Stomach (tissue), 9 donors: ENCODE results near the gene KLHL29. TPM values are rescaled to one million over a fixed set of nuclear protein-coding genes. Genes with fewer than 3 reads are reported as not detected.

Experiments used
- DNase-seq, 2 donors: peaks; one replicate each; pipeline versions ENCODE4 v3.0.0 to v3.0.0-alpha.2; 2013 to 2019
- H3K27ac ChIP-seq, 5 donors: fragments of 200-600 bp in 4 of 5; sonication (generic) in 4 of 5; one replicate each; pipeline ENCODE4 v1.5.1; 2013 to 2019; ENCODE audit warnings: mild to moderate bottlenecking in 1 of 5, moderate library complexity in 1 of 5
- H3K27me3 ChIP-seq, 3 donors: fragments of 200-600 bp; sonication (generic); one replicate each; pipeline ENCODE4 v1.5.1; 2017 to 2019; ENCODE audit warnings: mixed run types in 1 of 3
- H3K36me3 ChIP-seq, 4 donors: fragments of 200-600 bp; sonication (generic); 1 replicate in 3 of 4; 2 replicates in 1 of 4; pipeline ENCODE4 v1.5.1; 2016 to 2019
- H3K4me1 ChIP-seq, 4 donors: fragments of 200-600 bp; sonication (generic); one replicate each; pipeline ENCODE4 v1.5.1; 2016 to 2019
- H3K4me3 ChIP-seq, 4 donors: fragments of 200-600 bp; sonication (generic) in 3 of 4; one replicate each; pipeline ENCODE4 v1.5.1; 2016 to 2019; ENCODE audit warnings: mild to moderate bottlenecking in 1 of 4
- H3K9me3 ChIP-seq, 4 donors: fragments of 200-600 bp; sonication (generic); one replicate each; pipeline ENCODE4 v1.5.1; 2016 to 2019
- EP300 ChIP-seq: sonication (generic); formaldehyde crosslinking; IDR thresholded peaks from one replicate; pipeline ENCODE4 v1.6.1; 2017; ENCODE audit warnings: antibody characterized with exemption
- POLR2A ChIP-seq, 4 donors: fragments of 450-650 bp; IDR thresholded peaks; one replicate each; pipeline ENCODE4 v1.6.1; 2016; ENCODE audit warnings: antibody characterized with exemption in 4 of 4, control low read depth in 2 of 4, mild to moderate bottlenecking in 1 of 4, moderate library complexity in 1 of 4
- POLR2AphosphoS5 ChIP-seq, 3 donors: sonication (generic); formaldehyde crosslinking; IDR thresholded peaks; one replicate each; pipeline ENCODE4 v1.6.1; 2016; ENCODE audit warnings: antibody characterized with exemption in 3 of 3
- WGBS, 5 donors: extraction: QIAGEN DNeasy Blood & Tissue Kit in 3 of 5; methylation state at CpG; one replicate each; pipeline versions ENCODE4 v1.1.5 to v1.1.7; 2013 to 2018; 5-methylcytosine and 5-hydroxymethylcytosine counted together
- intact Hi-C: fragments of 100-400 bp; cut with DNase I; formaldehyde crosslinking; loops from one replicate; pipeline ENCODE4 v1.15.1; 2023; ENCODE audit warnings: low total_unique reads
- polyA plus RNA-seq, 3 donors: library from polyadenylated mRNA; stranded (reverse); fragments of 200-250 nt; gene quantifications; one replicate each; pipeline ENCODE4 v1.2.3, GENCODE V29; 2013
- total RNA-seq, 5 donors: library from RNA; depleted of rRNA; stranded (reverse); fragments of >200 nt; gene quantifications; one replicate each; pipeline versions ENCODE4 v1.1.0 to v1.2.3, GENCODE V29; 2014 to 2016
- TF ChIP-seq, protein P1 (sequence below), 7 experiments: fragments of 450-650 bp in 4 of 7; fragments of 200-600 bp in 3 of 7; sonication (generic) in 3 of 7; IDR thresholded peaks; one replicate each; pipeline ENCODE4 v1.5.1; 2016 to 2019; ENCODE audit warnings: antibody characterized with exemption in 7 of 7, control low read depth in 2 of 7, mild to moderate bottlenecking in 1 of 7
- donor health status: healthy with polysubstance abuse.
- donor health status: Bipolar disorder and iron deficiency.
- donor health status: healthy.

Gene KLHL29
- total and polyA plus RNA-seq, 8 donors = under 0.01 to 6.6 (median 1.3) TPM

DNA sequence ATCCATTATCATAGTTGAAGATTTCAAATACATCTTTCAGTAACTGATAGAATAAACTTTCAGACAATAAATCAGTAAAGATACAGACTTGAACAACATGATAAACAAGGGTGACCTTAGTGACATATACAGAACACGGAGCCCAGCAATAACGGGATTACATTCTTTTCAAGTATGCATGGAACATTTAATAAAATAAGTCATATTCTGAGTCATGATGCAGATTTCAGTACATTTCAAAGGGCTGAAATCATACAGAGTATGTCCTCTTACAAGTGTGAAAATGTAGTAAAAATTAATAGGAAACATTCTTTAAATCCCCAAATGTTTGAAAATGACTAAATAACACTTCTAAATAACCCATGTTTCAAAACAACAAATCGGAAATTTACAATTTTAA, 17.2 kb upstream of the KLHL29 start:
- no peak overlapping the region for H3K4me3 ChIP-seq
- TF ChIP-seq EP300 (no peak), POLR2AphosphoS5 (IDR thresholded peaks at IDR 0.05) (no peak), POLR2A (IDR thresholded peaks at IDR 0.05) (no peak)
- TF ChIP-seq, protein P1, sequence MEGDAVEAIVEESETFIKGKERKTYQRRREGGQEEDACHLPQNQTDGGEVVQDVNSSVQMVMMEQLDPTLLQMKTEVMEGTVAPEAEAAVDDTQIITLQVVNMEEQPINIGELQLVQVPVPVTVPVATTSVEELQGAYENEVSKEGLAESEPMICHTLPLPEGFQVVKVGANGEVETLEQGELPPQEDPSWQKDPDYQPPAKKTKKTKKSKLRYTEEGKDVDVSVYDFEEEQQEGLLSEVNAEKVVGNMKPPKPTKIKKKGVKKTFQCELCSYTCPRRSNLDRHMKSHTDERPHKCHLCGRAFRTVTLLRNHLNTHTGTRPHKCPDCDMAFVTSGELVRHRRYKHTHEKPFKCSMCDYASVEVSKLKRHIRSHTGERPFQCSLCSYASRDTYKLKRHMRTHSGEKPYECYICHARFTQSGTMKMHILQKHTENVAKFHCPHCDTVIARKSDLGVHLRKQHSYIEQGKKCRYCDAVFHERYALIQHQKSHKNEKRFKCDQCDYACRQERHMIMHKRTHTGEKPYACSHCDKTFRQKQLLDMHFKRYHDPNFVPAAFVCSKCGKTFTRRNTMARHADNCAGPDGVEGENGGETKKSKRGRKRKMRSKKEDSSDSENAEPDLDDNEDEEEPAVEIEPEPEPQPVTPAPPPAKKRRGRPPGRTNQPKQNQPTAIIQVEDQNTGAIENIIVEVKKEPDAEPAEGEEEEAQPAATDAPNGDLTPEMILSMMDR (IDR thresholded peaks at IDR 0.05) = no peak
- DNase-seq = no peak
- WGBS, 5 donors = 62 to 68% (median 67%) methylated on average over 3 of the region's 3 CpGs
- H3K27me3 ChIP-seq = peaks cover 0 to 10% (median 0%) of the 10 kb centered on the region in 3 donors
- H3K36me3 ChIP-seq = no peaks in the 10 kb centered on the region
- H3K27ac ChIP-seq = no peak overlapping the region
- H3K4me1 ChIP-seq = no peaks in the 10 kb centered on the region
- intact Hi-C loops = no loop called here
- H3K9me3 ChIP-seq = no peaks in the 10 kb centered on the region

DNA sequence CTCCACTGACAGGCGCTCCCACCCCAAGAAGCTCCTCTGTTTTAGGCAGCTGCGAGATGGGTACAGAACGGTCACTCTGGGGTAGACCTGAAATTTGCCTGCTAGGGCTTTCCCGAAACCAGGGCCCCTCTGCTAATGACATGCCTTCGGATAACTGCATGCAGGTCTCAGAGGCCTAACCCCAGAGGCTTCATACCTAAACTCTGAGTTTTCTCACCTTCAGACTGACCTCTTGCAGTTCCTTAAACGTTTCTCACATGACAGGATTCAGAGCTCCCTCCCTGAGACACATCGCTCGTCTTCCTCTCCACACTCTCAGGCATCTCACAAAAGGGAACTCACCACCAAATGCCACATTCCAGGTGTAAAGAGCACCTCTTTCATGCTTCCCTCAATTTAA, 11.3 kb upstream of the KLHL29 start:
- TF ChIP-seq EP300 (no peak), POLR2A (IDR thresholded peaks at IDR 0.05) (no peak), POLR2AphosphoS5 (IDR thresholded peaks at IDR 0.05) (no peak)
- TF ChIP-seq, protein P1 (IDR thresholded peaks at IDR 0.05) = no peak
- Histone ChIP-seq H3K27ac (no peak overlapping the region), H3K27me3 (peaks cover 0 to 7% (median 0%) of the 10 kb centered on the region in 3 donors), H3K36me3 (no peaks in the 10 kb centered on the region), H3K4me1 (no peaks in the 10 kb centered on the region), H3K4me3 (no peak overlapping the region), H3K9me3 (no peaks in the 10 kb centered on the region)
- intact Hi-C loops = no loop called here
- WGBS, 5 donors = 85 to 88% (median 86%) methylated on average over 8 of the region's 8 CpGs
- no peak for DNase-seq

GRCh38 chr2:23375448-23375847, 9.5 kb upstream of the KLHL29 start:
- Histone ChIP-seq H3K27me3 (peaks cover 0 to 15% (median 0%) of the 10 kb centered on the region in 3 donors), H3K4me1 (peaks cover 0 to 2% (median 0%) of the 10 kb centered on the region in 4 donors), H3K36me3 (no peaks in the 10 kb centered on the region), H3K4me3 (no peak overlapping the region), H3K9me3 (no peaks in the 10 kb centered on the region), H3K27ac (no peak overlapping the region)
- WGBS, 5 donors = 69 to 85% (median 75%) methylated on average over 3 of the region's 3 CpGs
- DNase-seq = no peak
- TF ChIP-seq EP300 (no peak), POLR2AphosphoS5 (IDR thresholded peaks at IDR 0.05) (no peak), POLR2A (IDR thresholded peaks at IDR 0.05) (no peak)
- TF ChIP-seq, protein P1 (IDR thresholded peaks at IDR 0.05) = no peak
- intact Hi-C loops = no loop called here

GRCh38 chr2:23376075-23376474, 8.9 kb upstream of the KLHL29 start:
- Histone ChIP-seq H3K4me3 (no peak overlapping the region), H3K9me3 (no peaks in the 10 kb centered on the region), H3K4me1 (peaks cover 0 to 9% (median under 1%) of the 10 kb centered on the region in 4 donors), H3K27me3 (peaks cover 0 to 15% (median 0%) of the 10 kb centered on the region in 3 donors), H3K36me3 (no peaks in the 10 kb centered on the region), H3K27ac (no peak overlapping the region)
- no peak for DNase-seq
- TF ChIP-seq, protein P1 (IDR thresholded peaks at IDR 0.05) = no peak
- TF ChIP-seq POLR2A (IDR thresholded peaks at IDR 0.05) (no peak), POLR2AphosphoS5 (IDR thresholded peaks at IDR 0.05) (no peak), EP300 (no peak)
- intact Hi-C loops = no loop called here
- WGBS, 5 donors = 59 to 80% (median 67%) methylated on average over 5 of the region's 5 CpGs
